ENCODE data around the gene PINLYP. TPM values are rescaled to one million over a fixed set of nuclear protein-coding genes. Genes with fewer than 3 reads are reported as not detected.
A peak's percentile ranks its signal among the peaks of the same experiment; 100 is the strongest.

Gene PINLYP
- total and polyA plus RNA-seq, 2 donors from 2014 or later = 14.8 to 41.8 TPM

DNA sequence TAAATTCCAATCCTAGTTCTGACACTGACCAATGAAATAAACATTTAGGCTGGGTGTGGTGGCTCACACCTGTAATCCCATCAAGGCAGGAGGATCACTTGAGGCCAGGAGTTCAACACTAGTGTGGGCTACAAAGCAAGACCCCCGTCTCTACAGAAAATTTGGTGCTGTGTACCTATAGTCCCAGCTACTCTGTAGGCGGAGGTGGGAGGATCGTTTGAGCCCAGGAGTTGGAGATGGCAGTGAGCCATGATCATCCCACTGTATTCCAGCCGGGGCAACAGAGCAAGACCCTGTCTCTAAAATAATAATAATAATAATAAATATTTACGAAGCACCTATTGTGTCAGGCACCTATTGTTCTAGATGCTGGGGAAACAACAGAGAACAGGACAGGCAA, 13.7 kb downstream of the PINLYP start:
- no peaks in the 10 kb centered on the region for H3K9me3 ChIP-seq (ENCODE audit: control insufficient read depth in 2 of 3, insufficient read depth in 1 of 3, low read length in 3 of 3)
- no peak for FAIRE-seq
- no peak overlapping the region for H3K4me3 ChIP-seq (ENCODE audit: low read length in 3 of 3)
- no peak overlapping the region for H3K27ac ChIP-seq (ENCODE audit: low read depth in 2 of 2, low read length in 2 of 2)
- no peaks in the 10 kb centered on the region for H3K27me3 ChIP-seq (ENCODE audit: control insufficient read depth, insufficient read depth, low read length)
- no peak for DNase-seq
- intact Hi-C loops (cut with DNase I) = no loop called here
- H3K4me1 ChIP-seq (ENCODE audit: control insufficient read depth in 2 of 3, insufficient read depth in 2 of 3, low read depth in 1 of 3, low read length in 3 of 3) = peaks cover 0 to 9% (median 8%) of the 10 kb centered on the region in 3 donors
- H3K9ac ChIP-seq (ENCODE audit: low read length in 3 of 3) = no peak overlapping the region
- peaks cover 0 to 15% (median 12%) of the 10 kb centered on the region in 3 donors for H3K36me3 ChIP-seq (ENCODE audit: control insufficient read depth in 2 of 3, insufficient read depth in 3 of 3, low read length in 3 of 3)
- TF ChIP-seq, protein P1, sequence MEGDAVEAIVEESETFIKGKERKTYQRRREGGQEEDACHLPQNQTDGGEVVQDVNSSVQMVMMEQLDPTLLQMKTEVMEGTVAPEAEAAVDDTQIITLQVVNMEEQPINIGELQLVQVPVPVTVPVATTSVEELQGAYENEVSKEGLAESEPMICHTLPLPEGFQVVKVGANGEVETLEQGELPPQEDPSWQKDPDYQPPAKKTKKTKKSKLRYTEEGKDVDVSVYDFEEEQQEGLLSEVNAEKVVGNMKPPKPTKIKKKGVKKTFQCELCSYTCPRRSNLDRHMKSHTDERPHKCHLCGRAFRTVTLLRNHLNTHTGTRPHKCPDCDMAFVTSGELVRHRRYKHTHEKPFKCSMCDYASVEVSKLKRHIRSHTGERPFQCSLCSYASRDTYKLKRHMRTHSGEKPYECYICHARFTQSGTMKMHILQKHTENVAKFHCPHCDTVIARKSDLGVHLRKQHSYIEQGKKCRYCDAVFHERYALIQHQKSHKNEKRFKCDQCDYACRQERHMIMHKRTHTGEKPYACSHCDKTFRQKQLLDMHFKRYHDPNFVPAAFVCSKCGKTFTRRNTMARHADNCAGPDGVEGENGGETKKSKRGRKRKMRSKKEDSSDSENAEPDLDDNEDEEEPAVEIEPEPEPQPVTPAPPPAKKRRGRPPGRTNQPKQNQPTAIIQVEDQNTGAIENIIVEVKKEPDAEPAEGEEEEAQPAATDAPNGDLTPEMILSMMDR (IDR thresholded peaks at IDR 0.05; ENCODE audit: borderline replicate concordance, extremely low read depth, insufficient read depth) = no peak

DNA sequence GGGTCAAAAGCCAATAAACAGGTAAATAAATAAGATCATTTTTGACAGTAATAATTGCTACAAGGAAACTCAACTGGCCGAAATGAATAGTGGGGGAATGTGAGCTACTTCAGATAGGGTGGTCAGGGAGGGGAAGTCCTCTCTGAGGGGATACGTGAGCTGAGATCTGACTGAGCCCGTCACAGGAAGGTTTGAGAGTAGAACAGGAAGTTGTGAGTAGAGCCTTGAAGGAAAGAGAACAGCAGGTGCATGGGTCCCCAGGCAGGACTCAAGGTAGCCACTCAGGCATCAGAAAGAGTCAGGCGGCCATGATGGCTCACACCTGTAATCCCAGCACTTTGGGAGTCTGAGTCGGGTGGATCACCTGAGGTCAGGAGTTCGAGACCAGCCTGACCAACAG, 14.1 kb downstream of the PINLYP start:
- no peak for FAIRE-seq
- Histone ChIP-seq H3K36me3 (ENCODE audit: control insufficient read depth in 2 of 3, insufficient read depth in 3 of 3, low read length in 3 of 3) (peaks cover 0 to 15% (median 12%) of the 10 kb centered on the region in 3 donors), H3K4me3 (ENCODE audit: low read length in 3 of 3) (no peak overlapping the region), H3K27ac (ENCODE audit: low read depth in 2 of 2, low read length in 2 of 2) (no peak overlapping the region), H3K4me1 (ENCODE audit: control insufficient read depth in 2 of 3, insufficient read depth in 2 of 3, low read depth in 1 of 3, low read length in 3 of 3) (peaks cover 0 to 9% (median 6%) of the 10 kb centered on the region in 3 donors), H3K9me3 (ENCODE audit: control insufficient read depth in 2 of 3, insufficient read depth in 1 of 3, low read length in 3 of 3) (no peaks in the 10 kb centered on the region), H3K9ac (ENCODE audit: low read length in 3 of 3) (no peak overlapping the region), H3K27me3 (ENCODE audit: control insufficient read depth, insufficient read depth, low read length) (no peaks in the 10 kb centered on the region)
- intact Hi-C loops (cut with DNase I) = no loop called here
- TF ChIP-seq, protein P1 (IDR thresholded peaks at IDR 0.05; ENCODE audit: borderline replicate concordance, extremely low read depth, insufficient read depth) = no peak
- no peak for DNase-seq

DNA sequence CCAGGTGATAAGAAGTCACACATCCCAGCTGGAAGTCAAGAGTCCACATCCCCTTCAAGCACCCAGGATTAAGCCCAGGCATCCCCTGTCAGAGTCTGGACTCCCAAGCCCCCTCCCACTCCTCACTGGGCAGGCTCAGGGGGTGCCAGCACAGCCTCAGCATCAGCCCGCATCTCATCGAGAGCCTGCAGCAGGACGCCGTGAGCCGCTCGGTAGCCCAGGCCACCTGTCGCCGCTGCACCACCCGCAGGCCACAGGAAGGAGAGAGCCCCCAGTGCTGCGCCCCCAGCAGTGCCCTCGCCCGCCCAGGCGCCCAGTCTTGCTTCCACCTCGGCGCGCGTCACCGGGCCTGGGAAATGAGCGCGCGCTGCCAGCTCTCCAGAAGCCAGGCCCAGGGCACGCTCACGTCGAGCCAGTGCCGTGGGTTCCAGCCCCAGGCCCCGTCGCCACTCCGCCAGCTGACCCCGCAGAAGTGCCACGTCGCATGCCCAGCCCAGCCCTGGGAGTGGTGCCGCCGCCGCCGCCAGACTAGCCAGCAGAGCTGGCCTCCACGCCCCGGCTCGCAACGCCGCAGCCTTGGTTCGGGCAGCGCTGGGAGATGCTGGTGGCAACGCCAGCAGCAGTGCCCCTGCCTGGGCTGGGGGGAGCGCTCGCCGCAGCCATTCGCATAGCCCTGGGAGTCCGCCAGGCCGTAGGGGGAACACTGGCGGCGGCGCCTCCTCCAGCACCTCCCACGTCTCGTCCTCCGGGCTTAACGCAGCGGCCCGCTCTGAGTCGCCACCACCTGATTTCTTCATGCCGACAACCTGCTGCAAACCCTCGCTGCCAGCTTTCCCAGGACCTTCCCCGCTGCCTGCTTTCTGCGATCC, 16.5 kb downstream of the PINLYP start:
- Histone ChIP-seq H3K4me1 (ENCODE audit: control insufficient read depth in 2 of 3, insufficient read depth in 2 of 3, low read depth in 1 of 3, low read length in 3 of 3) (peaks cover 0 to 18% (median 9%) of the 10 kb centered on the region in 3 donors), H3K36me3 (ENCODE audit: control insufficient read depth in 2 of 3, insufficient read depth in 3 of 3, low read length in 3 of 3) (peaks cover 0 to 15% (median 12%) of the 10 kb centered on the region in 3 donors), H3K9me3 (ENCODE audit: control insufficient read depth in 2 of 3, insufficient read depth in 1 of 3, low read length in 3 of 3) (no peaks in the 10 kb centered on the region), H3K27me3 (ENCODE audit: control insufficient read depth, insufficient read depth, low read length) (no peaks in the 10 kb centered on the region), H3K4me3 (ENCODE audit: low read length in 3 of 3) (no peak overlapping the region), H3K9ac (ENCODE audit: low read length in 3 of 3) (no peak overlapping the region), H3K27ac (ENCODE audit: low read depth in 2 of 2, low read length in 2 of 2) (no peak overlapping the region)
- DNase-seq = peak in 1 of 5 donors; percentile 73
- FAIRE-seq = no peak
- TF ChIP-seq, protein P1 (IDR thresholded peaks at IDR 0.05; ENCODE audit: borderline replicate concordance, extremely low read depth, insufficient read depth) = no peak
- intact Hi-C loops (cut with DNase I) = no loop called here

All from kidney (tissue), 14 donors.